ENCODE measurements around the gene CADM3. TPM values are rescaled to one million over a fixed set of nuclear protein-coding genes. Genes with fewer than 3 reads are reported as not detected.

Gene CADM3
- total RNA-seq, result not detected
- not detected for total RNA-seq (2013)
- 0 to 0.10 (median 0) reads per million in 29 experiments for total RNA-seq

- 5% methylated on average over 16 of the region's 29 CpGs for WGBS (ENCODE audit: insufficient coverage)
- H3K27ac ChIP-seq (ENCODE audit: low read length), result no peak within 1 kb of the TSS
- H3K9me3 ChIP-seq, result no peaks in the 10 kb centered on the region
- Mint-ChIP-seq H3K4me1 (peaks cover 3 to 6% (median 6%) of the 10 kb centered on the region in 3 donors), H3K36me3 (no peaks in the 10 kb centered on the region), H3K4me3 (peak within 1 kb of the TSS in 1 of 3 donors; percentile 21), H3K27ac (no peak within 1 kb of the TSS), H3K9me3 (no peaks in the 10 kb centered on the region), H3K27me3 (peaks cover 66 to 77% of the 10 kb centered on the region in 2 donors)
- ChIA-PET POLR2A (no interaction called here), CTCF (no interaction called here)
- ATAC-seq (replicated peaks in 1 of 4) (no peak), DNase-seq (no peak)
- no peaks in the 10 kb centered on the region for H3K4me1 ChIP-seq (ENCODE audit: control insufficient read depth in 1 of 2, extremely low read depth in 1 of 2, insufficient read depth in 2 of 2, low read length in 2 of 2)
- no peak within 1 kb of the TSS for H3K4me3 ChIP-seq (ENCODE audit: control insufficient read depth in 1 of 2, extremely low read depth in 1 of 2, low read length in 1 of 2)
- H3K36me3 ChIP-seq (ENCODE audit: control insufficient read depth in 2 of 2, extremely low read depth in 1 of 2, insufficient read depth in 1 of 2, low read length in 1 of 2), result no peaks in the 10 kb centered on the region
- peaks cover 23 to 33% of the 10 kb centered on the region in 2 experiments for H3K27me3 ChIP-seq (replicated peaks in 1 of 2; ENCODE audit: control insufficient read depth in 2 of 2, extremely low read depth in 1 of 2, insufficient read depth in 2 of 2, low read length in 1 of 2)
Measured at GRCh38 chr1:159171254-159171687, at the start of gene CADM3. TSS of gene CADM3 (plus strand) at chr1:159171615. CDS start at chr1:159171766, 151 bp downstream.

- peaks cover 13 to 16% of the 10 kb centered on the region in 2 donors for H3K27me3 Mint-ChIP-seq
- no peaks in the 10 kb centered on the region for H3K36me3 Mint-ChIP-seq
- no peaks in the 10 kb centered on the region for H3K9me3 Mint-ChIP-seq
- no peak overlapping the region for H3K4me3 Mint-ChIP-seq
- DNase-seq (no peak), ATAC-seq (replicated peaks in 1 of 4) (no peak)
- no peaks in the 10 kb centered on the region for H3K36me3 ChIP-seq (ENCODE audit: control insufficient read depth in 2 of 2, extremely low read depth in 1 of 2, insufficient read depth in 1 of 2, low read length in 1 of 2)
- no peaks in the 10 kb centered on the region for H3K27me3 ChIP-seq (replicated peaks in 1 of 2; ENCODE audit: control insufficient read depth in 2 of 2, extremely low read depth in 1 of 2, insufficient read depth in 2 of 2, low read length in 1 of 2)
- CTCF ChIA-PET, result no interaction called here
- POLR2A ChIA-PET, result no interaction called here
- no peaks in the 10 kb centered on the region for H3K4me1 Mint-ChIP-seq
- no peak overlapping the region for H3K4me3 ChIP-seq (ENCODE audit: control insufficient read depth in 1 of 2, extremely low read depth in 1 of 2, low read length in 1 of 2)
- H3K9me3 ChIP-seq, result no peaks in the 10 kb centered on the region
- H3K4me1 ChIP-seq (ENCODE audit: control insufficient read depth in 1 of 2, extremely low read depth in 1 of 2, insufficient read depth in 2 of 2, low read length in 2 of 2), result no peaks in the 10 kb centered on the region
- no peak overlapping the region for H3K27ac Mint-ChIP-seq
- no peak overlapping the region for H3K27ac ChIP-seq (ENCODE audit: low read length)
- WGBS (ENCODE audit: insufficient coverage), result 29% methylated on average over 2 of the region's 2 CpGs
Measured at GRCh38 chr1:159122005-159122621, 49.3 kb upstream of the CADM3 start.

GRCh38 chr1:159123587-159123986, 47.8 kb upstream of the CADM3 start:
- Mint-ChIP-seq H3K27me3 (peaks cover 12 to 16% of the 10 kb centered on the region in 2 donors), H3K36me3 (no peaks in the 10 kb centered on the region), H3K27ac (no peak overlapping the region), H3K4me1 (no peaks in the 10 kb centered on the region), H3K4me3 (no peak overlapping the region), H3K9me3 (no peaks in the 10 kb centered on the region)
- Histone ChIP-seq H3K4me1 (ENCODE audit: control insufficient read depth in 1 of 2, extremely low read depth in 1 of 2, insufficient read depth in 2 of 2, low read length in 2 of 2) (no peaks in the 10 kb centered on the region), H3K9me3 (no peaks in the 10 kb centered on the region), H3K36me3 (ENCODE audit: control insufficient read depth in 2 of 2, extremely low read depth in 1 of 2, insufficient read depth in 1 of 2, low read length in 1 of 2) (no peaks in the 10 kb centered on the region), H3K27me3 (replicated peaks in 1 of 2; ENCODE audit: control insufficient read depth in 2 of 2, extremely low read depth in 1 of 2, insufficient read depth in 2 of 2, low read length in 1 of 2) (no peaks in the 10 kb centered on the region), H3K4me3 (ENCODE audit: control insufficient read depth in 1 of 2, extremely low read depth in 1 of 2, low read length in 1 of 2) (no peak overlapping the region), H3K27ac (ENCODE audit: low read length) (no peak overlapping the region)
- WGBS (ENCODE audit: insufficient coverage), result no CpG with 5 or more reads among the region's 5 CpGs
- POLR2A ChIA-PET, result no interaction called here
- CTCF ChIA-PET, result no interaction called here
- ATAC-seq (replicated peaks in 1 of 4), result no peak
- no peak for DNase-seq

GRCh38 chr1:159132271-159132881, 39.0 kb upstream of the CADM3 start:
- Mint-ChIP-seq H3K4me3 (no peak overlapping the region), H3K9me3 (no peaks in the 10 kb centered on the region), H3K4me1 (no peaks in the 10 kb centered on the region), H3K27me3 (peaks cover 6% of the 10 kb centered on the region in 2 donors), H3K27ac (no peak overlapping the region), H3K36me3 (no peaks in the 10 kb centered on the region)
- no peaks in the 10 kb centered on the region for H3K36me3 ChIP-seq (ENCODE audit: control insufficient read depth in 2 of 2, extremely low read depth in 1 of 2, insufficient read depth in 1 of 2, low read length in 1 of 2)
- no peaks in the 10 kb centered on the region for H3K9me3 ChIP-seq
- ATAC-seq (replicated peaks in 1 of 4) (peak in 1 of 4 experiments; percentile 56), DNase-seq (peak; percentile 15 to 72 (median 54))
- no peak overlapping the region for H3K27ac ChIP-seq (ENCODE audit: low read length)
- peaks cover 3 to 5% of the 10 kb centered on the region in 2 experiments for H3K27me3 ChIP-seq (replicated peaks in 1 of 2; ENCODE audit: control insufficient read depth in 2 of 2, extremely low read depth in 1 of 2, insufficient read depth in 2 of 2, low read length in 1 of 2)
- ChIA-PET POLR2A (no interaction called here), CTCF (interaction anchor here (0.6 to 1.6 kb wide), 10 partner anchors 16 to 875 kb away, joined by 3 to 11 read pairs (median 4); no protein-coding TSS in a partner anchor)
- no peaks in the 10 kb centered on the region for H3K4me1 ChIP-seq (ENCODE audit: control insufficient read depth in 1 of 2, extremely low read depth in 1 of 2, insufficient read depth in 2 of 2, low read length in 2 of 2)
- WGBS (ENCODE audit: insufficient coverage), result 40% methylated on average over 1 of the region's 12 CpGs
- no peak overlapping the region for H3K4me3 ChIP-seq (ENCODE audit: control insufficient read depth in 1 of 2, extremely low read depth in 1 of 2, low read length in 1 of 2)

- no peaks in the 10 kb centered on the region for H3K4me1 Mint-ChIP-seq
- WGBS (ENCODE audit: insufficient coverage), result 60% methylated on average over 3 of the region's 7 CpGs
- H3K27me3 Mint-ChIP-seq, result peaks cover 28 to 38% of the 10 kb centered on the region in 2 donors
- no peaks in the 10 kb centered on the region for H3K36me3 ChIP-seq (ENCODE audit: control insufficient read depth in 2 of 2, extremely low read depth in 1 of 2, insufficient read depth in 1 of 2, low read length in 1 of 2)
- H3K27ac Mint-ChIP-seq, result no peak overlapping the region
- no peaks in the 10 kb centered on the region for H3K9me3 Mint-ChIP-seq
- H3K4me3 ChIP-seq (ENCODE audit: control insufficient read depth in 1 of 2, extremely low read depth in 1 of 2, low read length in 1 of 2), result no peak overlapping the region
- no peaks in the 10 kb centered on the region for H3K36me3 Mint-ChIP-seq
- H3K9me3 ChIP-seq, result no peaks in the 10 kb centered on the region
- H3K4me3 Mint-ChIP-seq, result no peak overlapping the region
- no peak overlapping the region for H3K27ac ChIP-seq (ENCODE audit: low read length)
- ATAC-seq (replicated peaks in 1 of 4) (no peak), DNase-seq (no peak)
- POLR2A ChIA-PET, result no interaction called here
- H3K27me3 ChIP-seq (replicated peaks in 1 of 2; ENCODE audit: control insufficient read depth in 2 of 2, extremely low read depth in 1 of 2, insufficient read depth in 2 of 2, low read length in 1 of 2), result peaks cover 10 to 21% of the 10 kb centered on the region in 2 experiments
- no peaks in the 10 kb centered on the region for H3K4me1 ChIP-seq (ENCODE audit: control insufficient read depth in 1 of 2, extremely low read depth in 1 of 2, insufficient read depth in 2 of 2, low read length in 2 of 2)
- CTCF ChIA-PET, result no interaction called here
Measured at GRCh38 chr1:159140474-159140873, 30.9 kb upstream of the CADM3 start.

GRCh38 chr1:159141584-159142390, 29.6 kb upstream of the CADM3 start:
- no peak overlapping the region for H3K27ac Mint-ChIP-seq
- H3K27me3 Mint-ChIP-seq, result peaks cover 31 to 39% of the 10 kb centered on the region in 2 donors
- H3K4me3 ChIP-seq (ENCODE audit: control insufficient read depth in 1 of 2, extremely low read depth in 1 of 2, low read length in 1 of 2), result no peak overlapping the region
- CTCF ChIA-PET, result interaction anchor here in 1 of 2 donors (0.7 kb wide), 1 partner anchor 334 kb away, joined by 4 read pairs; no protein-coding TSS in a partner anchor
- H3K36me3 ChIP-seq (ENCODE audit: control insufficient read depth in 2 of 2, extremely low read depth in 1 of 2, insufficient read depth in 1 of 2, low read length in 1 of 2), result no peaks in the 10 kb centered on the region
- no peaks in the 10 kb centered on the region for H3K36me3 Mint-ChIP-seq
- H3K9me3 ChIP-seq, result no peaks in the 10 kb centered on the region
- no peaks in the 10 kb centered on the region for H3K4me1 ChIP-seq (ENCODE audit: control insufficient read depth in 1 of 2, extremely low read depth in 1 of 2, insufficient read depth in 2 of 2, low read length in 2 of 2)
- no peaks in the 10 kb centered on the region for H3K4me1 Mint-ChIP-seq
- no peak for DNase-seq
- no peak overlapping the region for H3K4me3 Mint-ChIP-seq
- WGBS (ENCODE audit: insufficient coverage), result 16% methylated on average over 6 of the region's 18 CpGs
- ATAC-seq (replicated peaks in 1 of 4), result no peak
- peaks cover 10 to 21% of the 10 kb centered on the region in 2 experiments for H3K27me3 ChIP-seq (replicated peaks in 1 of 2; ENCODE audit: control insufficient read depth in 2 of 2, extremely low read depth in 1 of 2, insufficient read depth in 2 of 2, low read length in 1 of 2)
- no peak overlapping the region for H3K27ac ChIP-seq (ENCODE audit: low read length)
- H3K9me3 Mint-ChIP-seq, result no peaks in the 10 kb centered on the region
- POLR2A ChIA-PET, result no interaction called here
